HG02610 (cell line): ENCODE results near the gene PHLPP1.

Experiments used
- ATAC-seq: cut with Tn5 transposase; IDR thresholded peaks from one replicate; pipeline ENCODE4 v1.9.1; 2021; ENCODE audit warnings: mild to moderate bottlenecking, moderate library complexity; ENCODE audit not compliant: unreplicated experiment

Gene PHLPP1

GRCh38 chr18:62844850-62845643 is 129.7 kb downstream of the PHLPP1 start:
- peak; percentile 83 for ATAC-seq

GRCh38 chr18:62846313-62846712 is 131.0 kb downstream of the PHLPP1 start:
- no peak for ATAC-seq

- no peak for ATAC-seq
Observed at GRCh38 chr18:62847081-62847480, 131.7 kb downstream of the PHLPP1 start.

GRCh38 chr18:62848946-62849345 is 133.6 kb downstream of the PHLPP1 start:
- ATAC-seq = no peak

GRCh38 chr18:62850619-62851306 is 135.4 kb downstream of the PHLPP1 start:
- no peak for ATAC-seq

GRCh38 chr18:62852851-62853250 is 137.5 kb downstream of the PHLPP1 start:
- no peak for ATAC-seq

- no peak for ATAC-seq
Observed at GRCh38 chr18:62856294-62856693, 141.0 kb downstream of the PHLPP1 start.

- ATAC-seq = no peak
Observed at GRCh38 chr18:62857263-62857976, 142.1 kb downstream of the PHLPP1 start.

- no peak for ATAC-seq
Observed at GRCh38 chr18:62860062-62860461, 144.7 kb downstream of the PHLPP1 start.

GRCh38 chr18:62862466-62862865 is 147.1 kb downstream of the PHLPP1 start:
- no peak for ATAC-seq

GRCh38 chr18:62863579-62864001 is 148.2 kb downstream of the PHLPP1 start:
- no peak for ATAC-seq

- ATAC-seq = no peak
Observed at GRCh38 chr18:62865498-62865897, 150.2 kb downstream of the PHLPP1 start.

GRCh38 chr18:62867534-62867933 is 152.2 kb downstream of the PHLPP1 start:
- ATAC-seq = no peak

- ATAC-seq = no peak
Observed at GRCh38 chr18:62868645-62869044, 153.3 kb downstream of the PHLPP1 start.

GRCh38 chr18:62870643-62871042 is 155.3 kb downstream of the PHLPP1 start:
- no peak for ATAC-seq

- no peak for ATAC-seq
Observed at GRCh38 chr18:62875323-62875722, 160.0 kb downstream of the PHLPP1 start.

GRCh38 chr18:62876111-62876510 is 160.8 kb downstream of the PHLPP1 start:
- ATAC-seq = no peak

- no peak for ATAC-seq
Observed at GRCh38 chr18:62876828-62877227, 161.5 kb downstream of the PHLPP1 start.

- ATAC-seq = no peak
Observed at GRCh38 chr18:62877411-62878221, 162.3 kb downstream of the PHLPP1 start.

- no peak for ATAC-seq
Observed at GRCh38 chr18:62878305-62878704, 163.0 kb downstream of the PHLPP1 start.

- no peak for ATAC-seq
Observed at GRCh38 chr18:62880034-62880433, 164.7 kb downstream of the PHLPP1 start.
